ENCODE measurements around the gene PXDC1.

Gene PXDC1

GRCh38 chr6:3707024-3707423 lies 44.5 kb downstream of the PXDC1 start:
- Histone ChIP-seq H3K4me3 (ENCODE audit: low read depth, low read length) (no peak overlapping the region), H3K9me3 (ENCODE audit: control insufficient read depth, insufficient read depth, low read length) (no peaks in the 10 kb centered on the region), H3K27me3 (ENCODE audit: control insufficient read depth, insufficient read depth, low read length) (no peaks in the 10 kb centered on the region), H3K9ac (ENCODE audit: low read depth, low read length) (no peak overlapping the region), H3K36me3 (ENCODE audit: control insufficient read depth, insufficient read depth, low read length) (no peaks in the 10 kb centered on the region), H3K4me1 (ENCODE audit: control insufficient read depth, insufficient read depth, low read length) (no peaks in the 10 kb centered on the region)

- Histone ChIP-seq H3K4me3 (ENCODE audit: low read depth, low read length) (no peak overlapping the region), H3K36me3 (ENCODE audit: control insufficient read depth, insufficient read depth, low read length) (no peaks in the 10 kb centered on the region), H3K27me3 (ENCODE audit: control insufficient read depth, insufficient read depth, low read length) (no peaks in the 10 kb centered on the region), H3K9me3 (ENCODE audit: control insufficient read depth, insufficient read depth, low read length) (no peaks in the 10 kb centered on the region), H3K4me1 (ENCODE audit: control insufficient read depth, insufficient read depth, low read length) (no peaks in the 10 kb centered on the region), H3K9ac (ENCODE audit: low read depth, low read length) (no peak overlapping the region)
Observed at GRCh38 chr6:3706547-3706946, 45.0 kb downstream of the PXDC1 start.

- Histone ChIP-seq H3K9ac (ENCODE audit: low read depth, low read length) (no peak overlapping the region), H3K4me1 (ENCODE audit: control insufficient read depth, insufficient read depth, low read length) (no peaks in the 10 kb centered on the region), H3K4me3 (ENCODE audit: low read depth, low read length) (no peak overlapping the region), H3K36me3 (ENCODE audit: control insufficient read depth, insufficient read depth, low read length) (no peaks in the 10 kb centered on the region), H3K27me3 (ENCODE audit: control insufficient read depth, insufficient read depth, low read length) (no peaks in the 10 kb centered on the region), H3K9me3 (ENCODE audit: control insufficient read depth, insufficient read depth, low read length) (no peaks in the 10 kb centered on the region)
Observed at GRCh38 chr6:3701631-3702030, 49.9 kb downstream of the PXDC1 start.

GRCh38 chr6:3699231-3699630 lies 52.3 kb downstream of the PXDC1 start:
- H3K4me1 ChIP-seq (ENCODE audit: control insufficient read depth, insufficient read depth, low read length): no peaks in the 10 kb centered on the region
- no peak overlapping the region for H3K4me3 ChIP-seq (ENCODE audit: low read depth, low read length)
- no peak overlapping the region for H3K9ac ChIP-seq (ENCODE audit: low read depth, low read length)
- H3K27me3 ChIP-seq (ENCODE audit: control insufficient read depth, insufficient read depth, low read length): no peaks in the 10 kb centered on the region
- no peaks in the 10 kb centered on the region for H3K9me3 ChIP-seq (ENCODE audit: control insufficient read depth, insufficient read depth, low read length)
- no peaks in the 10 kb centered on the region for H3K36me3 ChIP-seq (ENCODE audit: control insufficient read depth, insufficient read depth, low read length)

- Histone ChIP-seq H3K4me1 (ENCODE audit: control insufficient read depth, insufficient read depth, low read length) (no peaks in the 10 kb centered on the region), H3K27me3 (ENCODE audit: control insufficient read depth, insufficient read depth, low read length) (no peaks in the 10 kb centered on the region), H3K4me3 (ENCODE audit: low read depth, low read length) (no peak overlapping the region), H3K36me3 (ENCODE audit: control insufficient read depth, insufficient read depth, low read length) (no peaks in the 10 kb centered on the region), H3K9me3 (ENCODE audit: control insufficient read depth, insufficient read depth, low read length) (no peaks in the 10 kb centered on the region), H3K9ac (ENCODE audit: low read depth, low read length) (no peak overlapping the region)
Observed at GRCh38 chr6:3698021-3698420, 53.5 kb downstream of the PXDC1 start.

- H3K4me3 ChIP-seq (ENCODE audit: low read depth, low read length): no peak overlapping the region
- no peaks in the 10 kb centered on the region for H3K27me3 ChIP-seq (ENCODE audit: control insufficient read depth, insufficient read depth, low read length)
- H3K4me1 ChIP-seq (ENCODE audit: control insufficient read depth, insufficient read depth, low read length): no peaks in the 10 kb centered on the region
- no peaks in the 10 kb centered on the region for H3K36me3 ChIP-seq (ENCODE audit: control insufficient read depth, insufficient read depth, low read length)
- no peak overlapping the region for H3K9ac ChIP-seq (ENCODE audit: low read depth, low read length)
- no peaks in the 10 kb centered on the region for H3K9me3 ChIP-seq (ENCODE audit: control insufficient read depth, insufficient read depth, low read length)
Observed at GRCh38 chr6:3697609-3698008, 53.9 kb downstream of the PXDC1 start.

- H3K27me3 ChIP-seq (ENCODE audit: control insufficient read depth, insufficient read depth, low read length): no peaks in the 10 kb centered on the region
- no peak overlapping the region for H3K4me3 ChIP-seq (ENCODE audit: low read depth, low read length)
- H3K9me3 ChIP-seq (ENCODE audit: control insufficient read depth, insufficient read depth, low read length): no peaks in the 10 kb centered on the region
- no peaks in the 10 kb centered on the region for H3K4me1 ChIP-seq (ENCODE audit: control insufficient read depth, insufficient read depth, low read length)
- no peak overlapping the region for H3K9ac ChIP-seq (ENCODE audit: low read depth, low read length)
- no peaks in the 10 kb centered on the region for H3K36me3 ChIP-seq (ENCODE audit: control insufficient read depth, insufficient read depth, low read length)
Observed at GRCh38 chr6:3696525-3697088, 54.9 kb downstream of the PXDC1 start.

GRCh38 chr6:3695065-3695817 lies 56.3 kb downstream of the PXDC1 start:
- no peaks in the 10 kb centered on the region for H3K36me3 ChIP-seq (ENCODE audit: control insufficient read depth, insufficient read depth, low read length)
- no peak overlapping the region for H3K9ac ChIP-seq (ENCODE audit: low read depth, low read length)
- H3K4me3 ChIP-seq (ENCODE audit: low read depth, low read length): no peak overlapping the region
- H3K4me1 ChIP-seq (ENCODE audit: control insufficient read depth, insufficient read depth, low read length): no peaks in the 10 kb centered on the region
- no peaks in the 10 kb centered on the region for H3K9me3 ChIP-seq (ENCODE audit: control insufficient read depth, insufficient read depth, low read length)
- no peaks in the 10 kb centered on the region for H3K27me3 ChIP-seq (ENCODE audit: control insufficient read depth, insufficient read depth, low read length)

- H3K9me3 ChIP-seq (ENCODE audit: control insufficient read depth, insufficient read depth, low read length): no peaks in the 10 kb centered on the region
- H3K9ac ChIP-seq (ENCODE audit: low read depth, low read length): no peak overlapping the region
- H3K27me3 ChIP-seq (ENCODE audit: control insufficient read depth, insufficient read depth, low read length): no peaks in the 10 kb centered on the region
- H3K4me1 ChIP-seq (ENCODE audit: control insufficient read depth, insufficient read depth, low read length): no peaks in the 10 kb centered on the region
- H3K36me3 ChIP-seq (ENCODE audit: control insufficient read depth, insufficient read depth, low read length): no peaks in the 10 kb centered on the region
- no peak overlapping the region for H3K4me3 ChIP-seq (ENCODE audit: low read depth, low read length)
Observed at GRCh38 chr6:3693831-3694230, 57.7 kb downstream of the PXDC1 start.

GRCh38 chr6:3690506-3690905 lies 61.0 kb downstream of the PXDC1 start:
- Histone ChIP-seq H3K9ac (ENCODE audit: low read depth, low read length) (no peak overlapping the region), H3K9me3 (ENCODE audit: control insufficient read depth, insufficient read depth, low read length) (no peaks in the 10 kb centered on the region), H3K27me3 (ENCODE audit: control insufficient read depth, insufficient read depth, low read length) (no peaks in the 10 kb centered on the region), H3K36me3 (ENCODE audit: control insufficient read depth, insufficient read depth, low read length) (no peaks in the 10 kb centered on the region), H3K4me1 (ENCODE audit: control insufficient read depth, insufficient read depth, low read length) (no peaks in the 10 kb centered on the region), H3K4me3 (ENCODE audit: low read depth, low read length) (no peak overlapping the region)

GRCh38 chr6:3687847-3688246 lies 63.7 kb downstream of the PXDC1 start:
- no peaks in the 10 kb centered on the region for H3K9me3 ChIP-seq (ENCODE audit: control insufficient read depth, insufficient read depth, low read length)

GRCh38 chr6:3683331-3683730 lies 68.2 kb downstream of the PXDC1 start:
- Histone ChIP-seq H3K36me3 (ENCODE audit: control insufficient read depth, insufficient read depth, low read length) (no peaks in the 10 kb centered on the region), H3K27me3 (ENCODE audit: control insufficient read depth, insufficient read depth, low read length) (no peaks in the 10 kb centered on the region), H3K4me1 (ENCODE audit: control insufficient read depth, insufficient read depth, low read length) (no peaks in the 10 kb centered on the region), H3K4me3 (ENCODE audit: low read depth, low read length) (no peak overlapping the region), H3K9me3 (ENCODE audit: control insufficient read depth, insufficient read depth, low read length) (no peaks in the 10 kb centered on the region), H3K9ac (ENCODE audit: low read depth, low read length) (no peak overlapping the region)

More at GRCh38 chr6:3687847-3688246, 63.7 kb downstream of the PXDC1 start:
- Histone ChIP-seq H3K27me3 (ENCODE audit: control insufficient read depth, insufficient read depth, low read length) (no peaks in the 10 kb centered on the region), H3K4me3 (ENCODE audit: low read depth, low read length) (no peak overlapping the region), H3K4me1 (ENCODE audit: control insufficient read depth, insufficient read depth, low read length) (no peaks in the 10 kb centered on the region), H3K36me3 (ENCODE audit: control insufficient read depth, insufficient read depth, low read length) (no peaks in the 10 kb centered on the region), H3K9ac (ENCODE audit: low read depth, low read length) (no peak overlapping the region)
